K562 (cell line): ENCODE measurements around the gene CDC42BPB. TPM values are rescaled to one million over a fixed set of nuclear protein-coding genes. Genes with fewer than 3 reads are reported as not detected.

ENCODE experiments used
- ATAC-seq: fragments of 200-7000 bp; cut with Tn5 transposase; 3 replicates; pipeline ENCODE4 v1.9.1; 2020; ENCODE audit warnings: moderate library complexity
- BruUV-seq: library from RNA; stranded (reverse); fragments of 400-500 nt; replicated peaks from 2 replicates; lab custom pipeline; 2021; lab: Mats Ljungman, UMichigan
- CTCF ChIA-PET: fragments of 300-600 bp; formaldehyde crosslinking; extraction: SDS; loops from one replicate; lab custom pipeline; 2021; ENCODE audit warnings: low intra/inter-chr PET ratio; lab: Yijun Ruan, JAX
- POLR2A ChIA-PET: fragments of 300-600, 350-650 bp; sonication (Branson Sonifier 250); formaldehyde crosslinking; extraction: SDS; loops from one replicate; lab custom pipeline; 2021; ENCODE audit warnings: antibody characterized with exemption, inconsistent platforms; lab: Yijun Ruan, JAX
- DNase-seq, 4 experiments: peaks; one replicate each; pipeline versions ENCODE4 v3.0.0 to v3.0.0-alpha.2; 2011 to 2018; ENCODE audit warnings: low spot score in 3 of 4, mixed read lengths in 3 of 4; ENCODE audit errors: extremely low read depth in 1 of 4
- FAIRE-seq: peaks from 2 replicates; lab custom pipeline; 2011; peaks lifted over from hg19 to GRCh38; lab: Jason Lieb, UNC
- H2AFZ ChIP-seq: 2 replicates; pipeline ENCODE4 v1.6.0; 2011; ENCODE audit warnings: low read depth, low read length, control low read depth, inconsistent platforms
- H3K27ac ChIP-seq: fragments of 200-600 bp; 3 replicates; pipeline ENCODE4 v1.8.0; 2011; ENCODE audit warnings: low read depth, mild to moderate bottlenecking, control low read depth, inconsistent platforms, low read length, moderate library complexity, mixed read lengths; ENCODE audit errors: extremely low read depth
- H3K27me3 ChIP-seq, 2 experiments: fragments of 300-600 bp in 1 of 2; 2 replicates in 1 of 2; 3 replicates in 1 of 2; pipeline versions ENCODE4 v1.6.0 to v1.8.0; 2011; ENCODE audit warnings: inconsistent platforms in 2 of 2, low read length in 2 of 2, mild to moderate bottlenecking in 1 of 2, mixed read lengths in 1 of 2, moderate library complexity in 1 of 2; ENCODE audit not compliant: control insufficient read depth in 2 of 2, insufficient read depth in 2 of 2
- H3K36me3 ChIP-seq: fragments of 300-600 bp; 3 replicates; pipeline ENCODE4 v1.8.0; 2011; ENCODE audit warnings: mild to moderate bottlenecking, low read length, inconsistent platforms; ENCODE audit not compliant: control insufficient read depth, insufficient read depth
- H3K4me1 ChIP-seq, 2 experiments: fragments of 200-600 bp in 1 of 2; replicated peaks in 1 of 2; 2 replicates in 1 of 2; 3 replicates in 1 of 2; pipeline versions ENCODE4 v1.5.1 to v1.8.0; 2011; ENCODE audit warnings: inconsistent platforms in 2 of 2, low read length in 2 of 2, mild to moderate bottlenecking in 1 of 2, mixed read lengths in 1 of 2, moderate library complexity in 1 of 2; ENCODE audit not compliant: control insufficient read depth in 2 of 2, insufficient read depth in 2 of 2
- H3K4me2 ChIP-seq: 2 replicates; pipeline ENCODE4 v1.6.1; 2011; ENCODE audit warnings: low read length, control low read depth, inconsistent platforms, mixed read lengths; ENCODE audit not compliant: insufficient read depth
- H3K4me3 ChIP-seq: fragments of 200-600 bp; sonication (generic), shearing (Covaris generic); 2 replicates; pipeline ENCODE4 v1.5.1; 2016; ENCODE audit warnings: control low read depth, inconsistent platforms
- H3K79me2 ChIP-seq: fragments of 200-600 bp; 3 replicates; pipeline ENCODE4 v1.8.0; 2011; ENCODE audit warnings: low read length, inconsistent platforms; ENCODE audit not compliant: control insufficient read depth, insufficient read depth
- H3K9ac ChIP-seq, 2 experiments: 2 replicates each; pipeline versions ENCODE4 v1.6.0 to v1.6.1; 2011; ENCODE audit warnings: low read depth in 2 of 2, low read length in 2 of 2, control low read depth in 1 of 2, inconsistent platforms in 1 of 2, mild to moderate bottlenecking in 1 of 2, mixed read lengths in 1 of 2; ENCODE audit not compliant: insufficient read depth in 1 of 2
- H3K9me1 ChIP-seq: one replicate; pipeline ENCODE4 v1.6.0; 2011; ENCODE audit warnings: inconsistent platforms, mild to moderate bottlenecking, low read length, moderate library complexity; ENCODE audit not compliant: control insufficient read depth, insufficient read depth
- H3K9me3 ChIP-seq: replicated peaks from 2 replicates; pipeline ENCODE4 v1.5.1; 2011; ENCODE audit warnings: low read depth, low read length, inconsistent platforms; ENCODE audit not compliant: control insufficient read depth, insufficient read depth
- H4K20me1 ChIP-seq: replicated peaks from 2 replicates; pipeline ENCODE4 v1.6.1; 2011; ENCODE audit warnings: low read length, inconsistent platforms, mixed read lengths; ENCODE audit not compliant: control insufficient read depth, insufficient read depth
- DMBX1 ChIP-seq: fragments of 250-450 bp; sonication (Bioruptor Pico); IDR thresholded peaks from 2 replicates; pipeline ENCODE4 v1.8.0; 2022; ENCODE audit warnings: inconsistent platforms, mild to moderate bottlenecking, moderate library complexity, borderline replicate concordance
- PURB ChIP-seq: sonication (generic); formaldehyde crosslinking; IDR thresholded peaks from 2 replicates; pipeline ENCODE4 v1.9.0; 2021; ENCODE audit warnings: low read depth, mild to moderate bottlenecking, missing genetic modification reagents
- SMARCE1 ChIP-seq: fragments of 450-650 bp; IDR thresholded peaks from 2 replicates; pipeline ENCODE4 v1.7.1; 2016; ENCODE audit warnings: mild to moderate bottlenecking
- TBL1XR1 ChIP-seq, 2 experiments: IDR thresholded peaks; 2 replicates each; pipeline ENCODE4 v1.6.1; 2012; ENCODE audit warnings: improper control_type of control experiment in 2 of 2, low read length in 2 of 2, mild to moderate bottlenecking in 1 of 2
- ZNF583 ChIP-seq: fragments of 250-450 bp; sonication (Bioruptor Pico); IDR thresholded peaks from 2 replicates; pipeline ENCODE4 v1.4.0; 2020
- WGBS: fragments of 100-300 bp; shearing (Covaris generic); methylation state at CpG from one replicate; pipeline ENCODE4 v1.1.6; 2016; ENCODE audit warnings: low coverage, mixed read lengths; ENCODE audit not compliant: insufficient coverage; ENCODE audit errors: missing lambda C conversion rate; 5-methylcytosine and 5-hydroxymethylcytosine counted together
- in situ Hi-C: fragments of 300-500 bp; cut with MboI; formaldehyde crosslinking; loops from 4 replicates; pipeline ENCODE4 v1.15.0; 2018; ENCODE audit warnings: inconsistent platforms, mixed read lengths
- intact Hi-C: fragments of 100-400 bp; cut with micrococcal nuclease; formaldehyde crosslinking; loops from 2 replicates; pipeline ENCODE4 v1.14.2; 2022
- polyA plus RNA-seq, 8 experiments: library from polyadenylated mRNA; depleted of rRNA in 4 of 8; stranded (reverse) in 5 of 8; unstranded in 3 of 8; fragments of >200 nt; fragmentation: Nextera tagmentation in 2 of 8; fragmentation: Illumina TruSeq in 1 of 8; extraction: Ambion mirVana in 2 of 8; extraction: Trizol in 1 of 8; gene quantifications; 2 replicates each; pipeline versions ENCODE4 v1.2.1 to v1.2.3, GENCODE V29; 2011 to 2014; ENCODE audit warnings: inconsistent platforms in 1 of 8, missing spikeins in 1 of 8
- total RNA-seq, 7 experiments: library from RNA; depleted of rRNA in 6 of 7; stranded (reverse); fragments of >200 nt in 6 of 7; fragmentation: Illumina TruSeq in 2 of 7; extraction: Trizol in 2 of 7; gene quantifications; 2 replicates each; pipeline versions ENCODE4 v1.2.1 to v1.2.3, GENCODE V29; 2011 to 2021; ENCODE audit warnings: low replicate concordance in 1 of 7
- TF ChIP-seq, protein P1 (sequence below): fragments of 250-450 bp; sonication (Bioruptor Pico); IDR thresholded peaks from 2 replicates; pipeline ENCODE4 v1.5.0; 2021
- TF ChIP-seq, protein P2 (sequence below): fragments of 450-650 bp; IDR thresholded peaks from one replicate; pipeline ENCODE4 v1.6.1; 2018; ENCODE audit warnings: mild to moderate bottlenecking, moderate library complexity; ENCODE audit not compliant: partially characterized antibody

Gene CDC42BPB
- total and polyA plus RNA-seq, 9 of the 15 experiments (the other 6 are each of a cell fraction or from before 2014, with no cell fraction given): 0.07 to 24.3 (median 12.6) TPM

DNA sequence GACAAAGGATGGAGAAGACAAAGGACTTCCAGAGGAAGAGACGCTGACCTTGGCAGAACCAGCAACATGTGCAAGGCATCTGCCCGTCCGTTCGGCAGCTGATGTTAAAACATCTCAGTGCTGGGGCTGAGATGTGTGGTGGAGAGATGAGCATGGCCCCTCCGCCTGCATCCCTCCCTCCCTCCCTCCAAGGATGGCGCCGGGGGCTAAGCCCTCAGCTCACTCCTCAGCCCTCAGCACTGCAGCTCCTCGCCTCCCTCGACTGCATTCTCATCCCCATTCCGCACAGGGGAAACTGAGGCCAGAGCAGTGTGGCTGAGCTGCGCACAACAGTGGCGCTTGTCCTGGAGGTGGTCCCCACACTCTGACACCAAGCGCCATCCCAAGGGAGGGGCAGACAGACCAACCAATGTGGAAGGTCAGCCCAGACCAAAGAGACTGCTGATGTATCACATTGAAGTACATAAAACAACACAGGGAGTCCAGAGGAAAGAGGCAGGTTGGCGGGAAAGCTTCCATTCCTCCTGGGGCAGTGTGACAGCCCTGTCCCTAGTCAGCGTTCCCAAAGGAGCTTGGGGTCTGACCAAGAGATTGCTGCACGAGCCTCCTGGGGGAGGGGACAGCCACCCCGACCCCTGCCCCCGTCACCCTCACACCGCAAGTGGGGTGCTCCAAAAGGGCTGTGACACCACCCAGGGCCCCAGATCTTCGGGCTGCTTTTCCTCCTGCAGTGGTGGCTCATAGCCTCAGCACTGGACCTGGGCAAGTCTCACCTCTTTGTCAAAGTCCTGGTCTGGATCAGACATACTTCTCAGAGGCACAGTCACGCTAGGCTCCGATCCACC, 119.8 kb downstream of the CDC42BPB start:
- no TSS peak for BruUV-seq
- intact Hi-C loops: no loop called here
- H3K9me3 ChIP-seq: no peaks in the 10 kb centered on the region
- peaks cover 4 to 19% of the 10 kb centered on the region in 2 experiments; a peak in 3 of 5 replicates for H3K4me1 ChIP-seq
- WGBS: 86% methylated on average over 11 of the region's 22 CpGs
- CTCF ChIA-PET: no interaction called here
- DNase-seq (no peak), ATAC-seq (no peak)
- no peak overlapping the region for H2AFZ ChIP-seq
- TF ChIP-seq, protein P1, sequence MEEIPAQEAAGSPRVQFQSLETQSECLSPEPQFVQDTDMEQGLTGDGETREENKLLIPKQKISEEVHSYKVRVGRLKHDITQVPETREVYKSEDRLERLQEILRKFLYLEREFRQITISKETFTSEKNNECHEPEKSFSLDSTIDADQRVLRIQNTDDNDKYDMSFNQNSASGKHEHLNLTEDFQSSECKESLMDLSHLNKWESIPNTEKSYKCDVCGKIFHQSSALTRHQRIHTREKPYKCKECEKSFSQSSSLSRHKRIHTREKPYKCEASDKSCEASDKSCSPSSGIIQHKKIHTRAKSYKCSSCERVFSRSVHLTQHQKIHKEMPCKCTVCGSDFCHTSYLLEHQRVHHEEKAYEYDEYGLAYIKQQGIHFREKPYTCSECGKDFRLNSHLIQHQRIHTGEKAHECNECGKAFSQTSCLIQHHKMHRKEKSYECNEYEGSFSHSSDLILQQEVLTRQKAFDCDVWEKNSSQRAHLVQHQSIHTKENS (CRISPR knock-in tag): no peak
- TF ChIP-seq PURB (CRISPR knock-in tag) (no peak), SMARCE1 (no peak), ZNF583 (CRISPR knock-in tag) (no peak), DMBX1 (CRISPR knock-in tag) (no peak), TBL1XR1 (IDR thresholded peaks at IDR 0.05; ENCODE audit: low read length in 2 of 2) (no peak)
- TF ChIP-seq, protein P2, sequence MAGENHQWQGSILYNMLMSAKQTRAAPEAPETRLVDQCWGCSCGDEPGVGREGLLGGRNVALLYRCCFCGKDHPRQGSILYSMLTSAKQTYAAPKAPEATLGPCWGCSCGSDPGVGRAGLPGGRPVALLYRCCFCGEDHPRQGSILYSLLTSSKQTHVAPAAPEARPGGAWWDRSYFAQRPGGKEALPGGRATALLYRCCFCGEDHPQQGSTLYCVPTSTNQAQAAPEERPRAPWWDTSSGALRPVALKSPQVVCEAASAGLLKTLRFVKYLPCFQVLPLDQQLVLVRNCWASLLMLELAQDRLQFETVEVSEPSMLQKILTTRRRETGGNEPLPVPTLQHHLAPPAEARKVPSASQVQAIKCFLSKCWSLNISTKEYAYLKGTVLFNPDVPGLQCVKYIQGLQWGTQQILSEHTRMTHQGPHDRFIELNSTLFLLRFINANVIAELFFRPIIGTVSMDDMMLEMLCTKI: no peak
- TF ChIP-seq, all 486 proteins: peak for 0
- H3K4me3 ChIP-seq: no peak overlapping the region
- H3K9me1 ChIP-seq: no peaks in the 10 kb centered on the region
- in situ Hi-C loops: no loop called here
- no peak for FAIRE-seq
- H3K4me2 ChIP-seq: no peak overlapping the region
- H3K36me3 ChIP-seq: peaks cover 6% of the 10 kb centered on the region; the same call in 1 of the 3 replicates
- H3K79me2 ChIP-seq: no peaks in the 10 kb centered on the region
- no peaks in the 10 kb centered on the region for H4K20me1 ChIP-seq
- H3K27ac ChIP-seq: no peak overlapping the region
- H3K27me3 ChIP-seq: no peaks in the 10 kb centered on the region
- H3K9ac ChIP-seq: no peak overlapping the region
- POLR2A ChIA-PET: interaction anchor here (0.6 to 1.0 kb wide), 2 partner anchors 9 to 226 kb away, joined by 3 read pairs; no protein-coding TSS in a partner anchor
